Upper lobe of left lung (tissue), 4 donors: Measurements from ENCODE around the gene GPR34.

Experiments used
- CTCF ChIP-seq, 6 experiments: fragments of 450-650 bp in 4 of 6; fragments of 200-600 bp in 2 of 6; sonication (generic) in 2 of 6; IDR thresholded peaks; one replicate each; pipeline ENCODE4 v1.5.1; 2016 to 2019; ENCODE audit warnings: antibody characterized with exemption in 6 of 6
- POLR2A ChIP-seq, 4 donors: fragments of 450-650 bp; IDR thresholded peaks; one replicate each; pipeline ENCODE4 v1.5.1; 2016 to 2017; ENCODE audit warnings: antibody characterized with exemption in 4 of 4, mild to moderate bottlenecking in 2 of 4

GRCh38 chrX:41661366-41662095 is 27.2 kb upstream of the GPR34 start:
- TF ChIP-seq POLR2A (IDR thresholded peaks at IDR 0.05) (no peak), CTCF (IDR thresholded peaks at IDR 0.05) (no peak)
